Measurements from ENCODE around the gene SSBP4.

- no peak for TF ChIP-seq CTCF (IDR thresholded peaks at IDR 0.05)
- no peak for TF ChIP-seq EP300 (IDR thresholded peaks at IDR 0.05)
These were observed 2.4 kb upstream of the SSBP4 start for GRCh38 chr19:18416778-18417249.
